ENCODE measurements around the gene TCHHL1. TPM values are rescaled to one million over a fixed set of nuclear protein-coding genes. Genes with fewer than 3 reads are reported as not detected.

Gene TCHHL1
- polyA plus RNA-seq, 1 donor (not counting 4 experiments of a cell fraction or from before 2014, with no cell fraction given) = not detected

GRCh38 chr1:152078831-152079441, 9.9 kb downstream of the TCHHL1 start:
- no peak overlapping the region for H3K4me2 ChIP-seq (ENCODE audit: control insufficient read depth, extremely low read depth, insufficient read depth, low read depth, low read length)
- H3K9ac ChIP-seq (ENCODE audit: control insufficient read depth, extremely low read depth, insufficient read depth, low read length) = no peak overlapping the region
- dilution Hi-C loops (cut with MboI; ENCODE audit: extremely low pct_ligation_motif_present, low sequenced_read_pairs) = no loop called here
- H3K9me1 ChIP-seq (ENCODE audit: control insufficient read depth, extremely low read depth, insufficient read depth, low read length) = no peaks in the 10 kb centered on the region
- H3K36me3 ChIP-seq (ENCODE audit: control insufficient read depth in 2 of 2, extremely low read depth in 1 of 2, insufficient read depth in 2 of 2, low read length in 2 of 2) = no peaks in the 10 kb centered on the region
- H3K4me3 ChIP-seq (ENCODE audit: control insufficient read depth in 2 of 3, extremely low read depth in 1 of 3, insufficient read depth in 2 of 3, low read depth in 1 of 3, low read length in 3 of 3) = no peak overlapping the region
- no peak for FAIRE-seq
- H3K4me1 ChIP-seq (ENCODE audit: control insufficient read depth, extremely low read depth, insufficient read depth, low read length) = no peaks in the 10 kb centered on the region
- no peaks in the 10 kb centered on the region for H3K79me2 ChIP-seq (ENCODE audit: control insufficient read depth, insufficient read depth, low read length)
- no peaks in the 10 kb centered on the region for H4K20me1 ChIP-seq (ENCODE audit: control insufficient read depth, extremely low read depth, insufficient read depth, low read length)
- no peak overlapping the region for H2AFZ ChIP-seq (ENCODE audit: control insufficient read depth, low read length)
- TF ChIP-seq CTCF (optimal IDR thresholded peaks at IDR 0.05 in 1 of 3, IDR thresholded peaks at IDR 0.05 in 1 of 3, conservative IDR thresholded peaks at IDR 0.05 in 1 of 3; ENCODE audit: extremely low read depth in 1 of 3, insufficient read depth in 2 of 3, low read length in 3 of 3) (no peak), EZH2 (IDR thresholded peaks at IDR 0.05; ENCODE audit: low read length) (no peak)
- no peaks in the 10 kb centered on the region for H3K9me3 ChIP-seq (ENCODE audit: control insufficient read depth, low read depth, low read length)
- no peak overlapping the region for H3K27ac ChIP-seq (ENCODE audit: control insufficient read depth, insufficient read depth, low read length)
- peaks cover 2% of the 10 kb centered on the region for H3K27me3 ChIP-seq (ENCODE audit: control insufficient read depth, extremely low read depth, insufficient read depth, low read length)
- no peak for DNase-seq (ENCODE audit: low read depth, low spot score)

- Histone ChIP-seq H3K27ac (ENCODE audit: control insufficient read depth, insufficient read depth, low read length) (no peak overlapping the region), H3K4me1 (ENCODE audit: control insufficient read depth, extremely low read depth, insufficient read depth, low read length) (no peaks in the 10 kb centered on the region), H3K79me2 (ENCODE audit: control insufficient read depth, insufficient read depth, low read length) (no peaks in the 10 kb centered on the region), H4K20me1 (ENCODE audit: control insufficient read depth, extremely low read depth, insufficient read depth, low read length) (no peaks in the 10 kb centered on the region), H3K36me3 (ENCODE audit: control insufficient read depth in 2 of 2, extremely low read depth in 1 of 2, insufficient read depth in 2 of 2, low read length in 2 of 2) (no peaks in the 10 kb centered on the region), H3K9me1 (ENCODE audit: control insufficient read depth, extremely low read depth, insufficient read depth, low read length) (no peaks in the 10 kb centered on the region), H3K4me3 (ENCODE audit: control insufficient read depth in 2 of 3, extremely low read depth in 1 of 3, insufficient read depth in 2 of 3, low read depth in 1 of 3, low read length in 3 of 3) (no peak overlapping the region), H2AFZ (ENCODE audit: control insufficient read depth, low read length) (no peak overlapping the region), H3K9ac (ENCODE audit: control insufficient read depth, extremely low read depth, insufficient read depth, low read length) (no peak overlapping the region), H3K9me3 (ENCODE audit: control insufficient read depth, low read depth, low read length) (no peaks in the 10 kb centered on the region), H3K4me2 (ENCODE audit: control insufficient read depth, extremely low read depth, insufficient read depth, low read depth, low read length) (no peak overlapping the region), H3K27me3 (ENCODE audit: control insufficient read depth, extremely low read depth, insufficient read depth, low read length) (peaks cover 2% of the 10 kb centered on the region)
- dilution Hi-C loops (cut with MboI; ENCODE audit: extremely low pct_ligation_motif_present, low sequenced_read_pairs) = no loop called here
- DNase-seq (ENCODE audit: low read depth, low spot score) (no peak), FAIRE-seq (no peak)
- TF ChIP-seq CTCF (optimal IDR thresholded peaks at IDR 0.05 in 1 of 3, IDR thresholded peaks at IDR 0.05 in 1 of 3, conservative IDR thresholded peaks at IDR 0.05 in 1 of 3; ENCODE audit: extremely low read depth in 1 of 3, insufficient read depth in 2 of 3, low read length in 3 of 3) = no peak
- TF ChIP-seq EZH2 (IDR thresholded peaks at IDR 0.05; ENCODE audit: low read length) = no peak
Observed at GRCh38 chr1:152072311-152072710, 16.6 kb downstream of the TCHHL1 start.

Data from keratinocyte (primary cell).